Measurements from ENCODE around the gene NEU4. TPM values are rescaled to one million over a fixed set of nuclear protein-coding genes. Genes with fewer than 3 reads are reported as not detected.

Gene NEU4
- total RNA-seq, 1 experiment from 2014 or later, result 0.70 TPM

DNA sequence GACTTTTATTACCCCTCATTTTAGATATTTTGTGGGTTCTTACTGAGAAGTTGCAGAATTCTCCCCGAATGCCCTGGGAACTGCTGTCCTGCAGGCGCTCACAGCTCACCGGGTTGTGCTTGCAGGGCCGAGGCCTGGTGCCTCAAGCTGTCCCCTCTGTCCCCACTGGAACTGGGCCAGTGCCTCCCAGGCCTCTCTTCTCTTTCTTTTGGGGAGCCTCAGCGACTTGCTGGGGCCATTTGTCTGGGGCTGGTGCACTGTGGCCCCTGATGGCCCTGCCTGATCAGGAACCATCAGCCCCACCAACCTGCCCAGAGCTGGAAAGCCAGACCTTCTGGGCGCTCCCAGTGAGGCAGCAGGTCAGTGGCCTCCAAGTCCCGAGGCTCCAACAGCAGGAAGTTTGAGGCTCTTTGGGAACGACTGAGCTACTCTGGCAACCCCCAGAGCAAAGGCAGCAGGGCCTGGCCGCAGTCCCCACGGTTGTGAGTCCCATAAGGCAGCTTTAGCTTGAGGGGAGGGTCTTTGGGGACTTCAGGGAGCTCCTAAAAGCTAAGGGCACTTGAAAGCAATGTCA lies 14.7 kb upstream of the NEU4 start:
- no peak overlapping the region for H3K4me2 ChIP-seq (ENCODE audit: insufficient read depth, insufficient read length, low read length)
- no peak overlapping the region for H3K56ac ChIP-seq (ENCODE audit: insufficient read length, low read depth, low read length)
- H4K20me1 ChIP-seq (ENCODE audit: control insufficient read depth, insufficient read depth, insufficient read length), result no peaks in the 10 kb centered on the region
- peaks cover 9 to 13% of the 10 kb centered on the region in 2 experiments for H3K4me1 Mint-ChIP-seq
- no peak overlapping the region for H2BK15ac ChIP-seq (ENCODE audit: low read depth, low read length)
- no peak overlapping the region for H4K5ac ChIP-seq (ENCODE audit: insufficient read length, low read depth, low read length)
- H3K23me2 ChIP-seq (ENCODE audit: insufficient read length, low read depth, low read length, poor library complexity, severe bottlenecking), result no peaks in the 10 kb centered on the region
- H4K8ac ChIP-seq (replicated peaks; ENCODE audit: insufficient read length, low read depth, low read length), result no peak overlapping the region
- no peak overlapping the region for H2BK12ac ChIP-seq (ENCODE audit: insufficient read length, low read depth, low read length)
- H3K9me3 Mint-ChIP-seq, result peaks cover 22 to 23% of the 10 kb centered on the region in 2 experiments
- no peaks in the 10 kb centered on the region for H3K27me3 ChIP-seq (ENCODE audit: insufficient read depth, low read length)
- no peak overlapping the region for H2AK5ac ChIP-seq (ENCODE audit: insufficient read length, low read length)
- no CpG with 5 or more reads among the region's 10 CpGs for WGBS (ENCODE audit: extremely low coverage, insufficient read length, low lambda C conversion rate)
- no peaks in the 10 kb centered on the region for H3K79me2 ChIP-seq (ENCODE audit: insufficient read depth, low read length)
- no peak overlapping the region for H3K23ac ChIP-seq (ENCODE audit: insufficient read length, low read depth, low read length)
- H3K36me3 Mint-ChIP-seq (ENCODE audit: insufficient read depth in 1 of 3, low read depth in 3 of 3), result peaks cover 0 to 15% (median 12%) of the 10 kb centered on the region in 3 experiments; a peak in 6 of 7 replicates
- H2BK120ac ChIP-seq (ENCODE audit: low read depth, low read length, poor library complexity, severe bottlenecking), result no peak overlapping the region
- DNase-seq, result no peak
- no peak overlapping the region for H2BK5ac ChIP-seq (ENCODE audit: insufficient read length, low read length)
- no peak overlapping the region for H2BK20ac ChIP-seq (ENCODE audit: low read depth, low read length, poor library complexity, severe bottlenecking)
- no peak overlapping the region for H3T11ph ChIP-seq (ENCODE audit: low read length)
- H3K18ac ChIP-seq (ENCODE audit: insufficient read length, low read depth, low read length), result no peak overlapping the region
- no peak overlapping the region for H2AFZ ChIP-seq (ENCODE audit: low read length)
- no peaks in the 10 kb centered on the region for H3K79me1 ChIP-seq (ENCODE audit: insufficient read depth, low read depth, low read length, poor library complexity, severe bottlenecking)
- no peak overlapping the region for H3K4ac ChIP-seq (ENCODE audit: low read depth, low read length)
- no peak overlapping the region for H3K4me3 Mint-ChIP-seq
- H3K14ac ChIP-seq (ENCODE audit: insufficient read depth, low read length), result no peak overlapping the region
- no peaks in the 10 kb centered on the region for H3K4me1 ChIP-seq (ENCODE audit: insufficient read depth, low read length)
- TF ChIP-seq, protein P1, sequence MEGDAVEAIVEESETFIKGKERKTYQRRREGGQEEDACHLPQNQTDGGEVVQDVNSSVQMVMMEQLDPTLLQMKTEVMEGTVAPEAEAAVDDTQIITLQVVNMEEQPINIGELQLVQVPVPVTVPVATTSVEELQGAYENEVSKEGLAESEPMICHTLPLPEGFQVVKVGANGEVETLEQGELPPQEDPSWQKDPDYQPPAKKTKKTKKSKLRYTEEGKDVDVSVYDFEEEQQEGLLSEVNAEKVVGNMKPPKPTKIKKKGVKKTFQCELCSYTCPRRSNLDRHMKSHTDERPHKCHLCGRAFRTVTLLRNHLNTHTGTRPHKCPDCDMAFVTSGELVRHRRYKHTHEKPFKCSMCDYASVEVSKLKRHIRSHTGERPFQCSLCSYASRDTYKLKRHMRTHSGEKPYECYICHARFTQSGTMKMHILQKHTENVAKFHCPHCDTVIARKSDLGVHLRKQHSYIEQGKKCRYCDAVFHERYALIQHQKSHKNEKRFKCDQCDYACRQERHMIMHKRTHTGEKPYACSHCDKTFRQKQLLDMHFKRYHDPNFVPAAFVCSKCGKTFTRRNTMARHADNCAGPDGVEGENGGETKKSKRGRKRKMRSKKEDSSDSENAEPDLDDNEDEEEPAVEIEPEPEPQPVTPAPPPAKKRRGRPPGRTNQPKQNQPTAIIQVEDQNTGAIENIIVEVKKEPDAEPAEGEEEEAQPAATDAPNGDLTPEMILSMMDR (conservative IDR thresholded peaks at IDR 0.05), result no peak
- H3K9ac ChIP-seq (ENCODE audit: extremely low read depth, insufficient read length, low read length), result no peak overlapping the region
- no peak overlapping the region for H3K27ac ChIP-seq (ENCODE audit: insufficient read length, low read depth, low read length)
- H4K91ac ChIP-seq (ENCODE audit: insufficient read length, low read depth, low read length), result no peak overlapping the region
- H3K27ac Mint-ChIP-seq, result no peak overlapping the region
- H3K9me3 ChIP-seq (ENCODE audit: control insufficient read depth, low read depth, low read length), result no peaks in the 10 kb centered on the region
- H3K27me3 Mint-ChIP-seq (ENCODE audit: low read depth), result peaks cover 6% of the 10 kb centered on the region
